ENCODE measurements around the gene P4HTM. TPM values are rescaled to one million over a fixed set of nuclear protein-coding genes. Genes with fewer than 3 reads are reported as not detected.

The P4HTM gene
- polyA plus RNA-seq, 4 donors: 23.5 to 57.6 (median 37.8) TPM

- peak; percentile 76 to 85 (median 82) for DNase-seq (ENCODE audit: low read depth in 4 of 4, low spot score in 3 of 4)
These were observed 32.0 kb downstream of the P4HTM start, which contains the start of gene NDUFAF3 for GRCh38 chr3:49021813-49022687. TSS of gene NDUFAF3 (plus strand) at chr3:49022121. CDS start at chr3:49022145, 24 bp downstream.

DNA sequence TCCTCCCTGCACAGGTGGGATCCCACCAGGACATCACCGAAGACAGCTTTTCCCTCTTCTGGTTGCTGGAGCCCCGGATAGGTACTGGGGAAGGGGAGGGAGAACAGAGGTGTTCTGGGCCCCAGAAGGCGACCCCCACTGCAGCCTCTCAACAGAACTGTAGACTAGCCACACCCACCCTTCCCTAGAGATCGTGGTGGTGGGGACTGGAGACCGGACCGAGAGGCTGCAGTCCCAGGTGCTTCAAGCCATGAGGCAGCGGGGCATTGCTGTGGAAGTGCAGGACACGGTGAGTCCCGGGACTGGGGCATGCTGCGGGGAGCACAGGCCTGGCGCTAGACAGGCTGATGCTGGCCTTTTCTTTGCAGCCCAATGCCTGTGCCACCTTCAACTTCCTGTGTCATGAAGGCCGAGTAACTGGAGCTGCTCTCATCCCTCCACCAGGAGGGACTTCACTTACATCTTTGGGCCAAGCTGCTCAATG lies 32.7 kb downstream of the P4HTM start:
- no peak for DNase-seq (ENCODE audit: low read depth in 4 of 4, low spot score in 3 of 4)

GRCh38 chr3:49023775-49024174 lies 33.7 kb downstream of the P4HTM start:
- DNase-seq (ENCODE audit: low read depth in 4 of 4, low spot score in 3 of 4): no peak

DNA sequence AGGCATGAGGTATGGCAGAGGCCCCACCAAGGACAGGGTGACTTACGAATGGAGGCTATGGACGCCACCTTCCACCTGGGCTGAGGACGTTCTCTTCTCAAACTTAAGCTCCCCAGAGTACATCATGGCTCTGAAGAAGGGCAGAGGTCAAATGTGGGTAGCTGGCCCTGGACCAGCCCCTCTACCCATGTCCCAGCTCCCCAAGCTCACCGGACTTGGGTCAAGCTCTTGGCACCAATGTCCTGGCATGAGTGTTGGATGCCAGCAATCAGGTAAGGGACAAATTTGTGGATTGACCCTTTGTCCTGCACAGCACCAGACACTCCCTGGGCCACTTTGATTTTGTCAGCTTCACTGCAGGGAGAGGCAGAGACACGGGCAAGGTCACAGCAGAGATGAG lies 34.4 kb downstream of the P4HTM start:
- DNase-seq (ENCODE audit: low read depth in 4 of 4, low spot score in 3 of 4): no peak

DNA sequence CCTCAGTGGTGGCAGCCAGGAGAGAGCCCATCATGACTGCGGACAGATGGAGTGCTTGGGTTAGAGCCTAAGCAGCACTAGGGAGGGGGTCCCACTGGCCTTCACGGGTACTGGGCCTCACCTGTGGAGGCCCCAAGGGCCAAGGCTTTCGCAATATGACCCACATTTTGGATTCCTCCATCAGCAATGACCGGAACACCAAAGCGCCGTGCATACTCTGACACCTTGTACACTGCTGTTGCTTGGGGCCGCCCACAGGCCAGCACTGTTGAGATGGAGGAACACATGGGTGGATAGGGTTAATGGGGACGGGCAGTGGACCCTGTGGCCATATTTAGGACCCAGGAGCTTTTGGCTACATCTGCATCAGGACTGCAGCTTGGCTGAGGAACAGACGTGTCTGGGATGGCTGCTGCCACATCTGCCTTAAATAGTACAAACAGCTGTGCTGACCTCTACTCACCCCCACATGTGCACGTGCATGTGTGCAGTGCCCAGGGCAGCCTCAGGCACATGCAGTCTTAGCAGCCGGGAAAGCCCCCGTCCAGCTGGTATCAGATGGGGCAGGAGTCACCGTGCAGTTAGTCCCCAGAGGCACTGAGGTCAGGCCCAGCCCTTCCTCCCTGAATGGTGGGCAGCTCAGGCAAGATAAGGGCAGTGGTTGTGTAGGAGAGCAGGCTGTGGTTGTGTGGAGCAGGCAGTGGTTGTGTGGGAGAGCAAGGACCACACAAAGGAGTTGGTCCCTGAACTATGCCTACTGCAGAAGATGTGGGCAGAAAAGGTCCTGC lies 35.2 kb downstream of the P4HTM start:
- no peak for DNase-seq (ENCODE audit: low read depth in 4 of 4, low spot score in 3 of 4)

- no peak for DNase-seq (ENCODE audit: low read depth in 4 of 4, low spot score in 3 of 4)
These were observed 35.9 kb downstream of the P4HTM start for GRCh38 chr3:49025793-49026520.

DNA sequence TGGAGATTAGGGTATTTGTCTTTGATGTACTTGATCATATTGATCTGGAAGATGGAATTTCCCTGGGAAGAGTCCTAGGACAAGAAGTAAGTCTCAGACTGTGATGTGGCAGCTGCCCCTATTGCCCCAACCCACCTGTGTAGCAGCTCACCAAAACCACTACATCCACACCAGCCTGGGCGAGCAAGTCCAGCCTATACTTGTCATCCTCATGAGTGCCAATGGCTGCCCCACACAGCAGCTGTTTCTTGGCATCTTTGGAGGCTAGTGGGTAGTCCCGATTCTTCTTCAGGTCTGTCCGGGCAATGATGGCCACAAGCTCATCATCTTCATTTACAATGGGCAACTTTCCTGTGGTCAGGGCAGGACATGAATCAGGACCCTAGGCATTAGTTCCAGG lies 36.5 kb downstream of the P4HTM start:
- DNase-seq (ENCODE audit: low read depth in 4 of 4, low spot score in 3 of 4): no peak

DNA sequence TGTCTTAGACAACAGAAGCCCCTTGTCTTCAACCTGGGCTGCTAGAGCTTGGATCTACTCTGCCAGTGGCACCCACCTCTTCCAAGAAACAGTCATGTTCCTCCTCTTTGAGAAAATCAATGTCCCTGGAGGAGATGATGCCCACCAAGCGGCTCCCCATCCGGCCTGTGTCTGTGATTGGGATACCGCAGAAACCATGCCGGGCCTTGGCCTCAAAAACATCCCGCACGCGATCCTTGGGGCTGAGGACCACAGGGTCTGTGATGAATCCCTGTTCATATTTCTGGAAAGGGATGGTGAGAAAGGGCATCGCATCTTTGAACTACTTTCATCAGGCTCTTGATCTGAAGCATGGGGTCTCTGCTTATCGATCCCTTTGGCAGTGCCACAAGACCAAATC lies 37.6 kb downstream of the P4HTM start:
- DNase-seq (ENCODE audit: low read depth in 4 of 4, low spot score in 3 of 4): no peak

DNA sequence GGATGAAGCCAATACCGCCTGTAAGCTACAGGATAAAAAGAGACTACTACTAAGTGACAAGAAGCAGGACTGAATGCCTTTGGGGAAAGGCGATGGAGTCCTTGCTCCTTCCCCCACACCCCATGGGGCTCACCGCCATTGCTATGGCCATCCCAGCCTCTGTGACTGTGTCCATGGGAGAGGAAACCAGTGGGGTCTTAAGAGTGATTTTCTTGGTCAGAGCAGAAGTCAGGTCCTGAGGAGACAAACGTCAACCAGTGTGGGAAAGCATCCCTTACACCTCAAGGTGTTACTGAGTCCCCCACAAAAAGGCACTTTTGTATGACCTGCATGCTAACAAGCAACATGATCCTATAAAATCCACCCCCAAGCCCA lies 38.2 kb downstream of the P4HTM start:
- no peak for DNase-seq (ENCODE audit: low read depth in 4 of 4, low spot score in 3 of 4)

- DNase-seq (ENCODE audit: low read depth in 4 of 4, low spot score in 3 of 4): peak; percentile 87 to 92 (median 88)
These were observed 38.9 kb downstream of the P4HTM start, which contains the start of gene IMPDH2 for GRCh38 chr3:49028673-49029562. TSS of gene IMPDH2 (minus strand) at chr3:49029398. CDS start at chr3:49029350, 48 bp downstream.

- no peak for DNase-seq (ENCODE audit: low read depth in 4 of 4, low spot score in 3 of 4)
These were observed 39.5 kb downstream of the P4HTM start for GRCh38 chr3:49029563-49029884.

GRCh38 chr3:49030321-49030720 lies 40.3 kb downstream of the P4HTM start:
- no peak for DNase-seq (ENCODE audit: low read depth in 4 of 4, low spot score in 3 of 4)

DNA sequence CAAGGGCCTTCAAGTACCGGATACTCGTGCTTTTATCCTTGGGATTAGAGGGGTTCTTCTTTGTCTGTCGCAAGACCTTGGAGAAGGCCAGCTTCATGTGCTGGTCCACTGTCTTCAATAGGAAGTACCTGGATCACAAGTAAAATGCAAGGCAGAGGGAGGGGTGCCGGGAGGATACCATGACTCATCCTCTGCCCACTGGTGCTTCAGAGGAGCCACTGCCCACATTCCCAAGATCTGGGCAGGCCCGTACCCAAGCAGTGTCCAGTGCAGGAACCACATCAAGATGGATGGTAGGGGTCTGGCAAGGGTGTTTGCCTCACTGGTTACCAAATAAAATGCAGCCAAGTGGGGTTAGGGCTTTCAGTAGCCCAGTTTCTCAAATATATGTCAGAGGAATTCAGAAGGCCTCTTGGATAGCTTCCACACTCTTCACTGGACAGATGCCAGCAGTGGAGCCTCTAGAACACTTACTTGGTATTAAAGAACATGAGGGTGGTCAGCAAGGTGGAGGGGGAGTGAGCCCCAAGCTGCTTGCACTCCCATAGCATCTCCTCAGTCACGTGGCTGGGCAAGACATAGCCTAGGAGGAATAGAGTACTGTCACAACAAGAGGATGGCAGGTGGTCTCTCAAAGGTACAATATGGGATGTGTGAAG lies 42.7 kb downstream of the P4HTM start:
- DNase-seq (ENCODE audit: low read depth in 4 of 4, low spot score in 3 of 4): no peak

GRCh38 chr3:49034650-49035049 lies 44.6 kb downstream of the P4HTM start:
- DNase-seq (ENCODE audit: low read depth in 4 of 4, low spot score in 3 of 4): no peak

DNA sequence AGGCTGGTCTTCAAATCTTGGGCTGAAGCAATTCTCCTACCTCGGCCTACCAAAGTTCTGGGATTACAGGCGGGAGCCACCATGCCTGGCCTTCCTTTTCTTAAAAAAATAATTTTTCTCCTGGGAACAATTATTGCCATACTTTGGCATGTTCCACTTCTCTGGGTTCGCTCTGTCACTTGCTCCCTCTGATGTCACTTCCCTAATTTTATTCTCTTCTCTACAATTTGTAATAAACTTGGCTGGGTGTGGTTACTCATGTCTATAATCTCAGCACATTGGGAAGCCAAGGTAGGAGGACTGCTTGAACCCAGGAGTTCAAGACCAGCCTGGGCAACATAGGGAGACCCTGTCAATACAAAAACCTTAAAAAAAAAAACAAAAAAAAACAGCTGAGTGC lies 45.2 kb downstream of the P4HTM start:
- no peak for DNase-seq (ENCODE audit: low read depth in 4 of 4, low spot score in 3 of 4)

DNA sequence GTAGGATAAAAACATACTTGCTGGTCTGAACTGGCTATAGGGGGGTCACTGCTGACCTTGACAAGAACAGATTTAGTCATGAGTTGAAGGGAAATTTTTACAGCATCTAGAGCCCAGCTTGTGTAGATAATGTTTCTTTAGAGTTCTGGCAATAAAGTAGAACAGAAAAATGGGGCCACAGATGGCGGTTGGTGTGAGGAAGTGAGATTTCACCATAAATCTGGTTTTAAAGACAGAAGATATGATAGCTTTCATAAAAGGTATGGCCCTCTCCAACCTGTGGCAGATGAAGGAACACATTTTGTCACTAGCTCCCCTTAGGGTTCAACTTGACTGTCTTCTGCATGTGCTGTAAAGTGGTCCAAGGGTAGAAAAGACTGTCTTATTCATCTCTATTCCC lies 63.5 kb downstream of the P4HTM start:
- no peak for DNase-seq (ENCODE audit: low read depth in 4 of 4, low spot score in 3 of 4)

DNA sequence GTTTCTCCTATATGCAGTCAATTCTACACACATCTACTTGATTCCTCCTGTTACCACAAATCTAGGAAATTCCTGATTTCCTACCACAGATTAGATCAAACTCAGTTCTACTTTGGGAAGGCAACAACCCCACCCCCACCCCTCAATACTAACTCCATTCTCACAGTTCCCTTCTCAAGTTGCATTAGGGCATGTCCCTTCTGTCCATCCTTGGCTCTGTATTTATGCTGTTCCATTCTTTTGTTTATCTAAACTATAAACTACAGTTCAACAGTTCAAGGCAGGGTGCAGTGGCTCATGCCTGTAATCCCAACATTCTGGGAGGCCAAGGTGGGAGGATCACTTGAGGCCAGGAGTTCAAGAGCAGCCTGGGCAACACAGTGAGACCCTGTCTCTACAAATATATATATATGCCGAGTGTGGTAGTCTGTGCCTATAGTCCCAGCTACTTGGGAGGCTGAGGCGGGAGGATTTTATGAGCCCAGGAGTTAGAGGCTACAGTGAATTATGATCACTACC lies 64.4 kb downstream of the P4HTM start:
- no peak for DNase-seq (ENCODE audit: low read depth in 4 of 4, low spot score in 3 of 4)

All from left renal pelvis (tissue), 4 donors.